Glomerular visceral epithelial cell (primary cell): Measurements from ENCODE around the gene PPCDC.

Experiments
- DNase-seq: peaks from one replicate; pipeline ENCODE4 v3.0.0-alpha.2; 2016; ENCODE audit errors: extremely low spot score

PPCDC gene, protein sequence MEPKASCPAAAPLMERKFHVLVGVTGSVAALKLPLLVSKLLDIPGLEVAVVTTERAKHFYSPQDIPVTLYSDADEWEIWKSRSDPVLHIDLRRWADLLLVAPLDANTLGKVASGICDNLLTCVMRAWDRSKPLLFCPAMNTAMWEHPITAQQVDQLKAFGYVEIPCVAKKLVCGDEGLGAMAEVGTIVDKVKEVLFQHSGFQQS

DNA sequence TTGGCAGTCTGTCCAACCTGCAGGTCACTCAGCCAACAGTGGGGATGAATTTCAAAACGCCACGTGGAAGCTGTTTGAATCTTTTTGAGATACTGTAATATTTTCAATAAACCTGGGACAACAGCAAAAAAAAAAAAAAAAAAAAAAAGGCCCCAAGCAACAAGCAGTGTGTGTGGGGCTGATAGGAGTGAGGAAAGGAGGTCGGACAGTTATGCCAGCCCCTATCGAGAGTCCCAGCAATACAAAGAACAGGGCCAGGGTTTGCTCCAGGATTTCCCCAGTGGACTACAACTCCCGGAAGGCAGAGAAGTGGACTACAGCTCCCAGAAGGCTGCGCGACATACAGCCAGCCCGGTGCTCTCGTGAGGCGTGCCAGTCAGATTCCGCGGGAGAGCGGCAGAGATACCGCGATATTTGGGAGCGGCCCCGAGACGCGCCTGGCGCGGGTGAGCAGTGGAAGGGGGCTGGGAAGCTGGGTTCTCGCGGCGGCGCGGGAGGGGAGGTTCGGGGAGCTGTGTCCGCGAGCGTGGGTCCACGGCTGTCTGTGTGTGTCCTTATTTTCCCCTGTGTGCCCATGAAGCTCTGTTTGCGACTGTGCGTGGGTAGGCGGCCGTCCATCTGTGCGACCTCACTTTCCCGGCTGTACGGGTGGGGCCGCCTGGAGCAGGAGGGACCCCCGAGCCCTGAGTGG lies at the start of gene PPCDC:
Gene PPCDC (plus strand): TSS at position 410 of the 691 bp plus-strand sequence. CDS start 4,729 bp downstream, outside the sequence.
- peak; percentile 94 for DNase-seq

DNA sequence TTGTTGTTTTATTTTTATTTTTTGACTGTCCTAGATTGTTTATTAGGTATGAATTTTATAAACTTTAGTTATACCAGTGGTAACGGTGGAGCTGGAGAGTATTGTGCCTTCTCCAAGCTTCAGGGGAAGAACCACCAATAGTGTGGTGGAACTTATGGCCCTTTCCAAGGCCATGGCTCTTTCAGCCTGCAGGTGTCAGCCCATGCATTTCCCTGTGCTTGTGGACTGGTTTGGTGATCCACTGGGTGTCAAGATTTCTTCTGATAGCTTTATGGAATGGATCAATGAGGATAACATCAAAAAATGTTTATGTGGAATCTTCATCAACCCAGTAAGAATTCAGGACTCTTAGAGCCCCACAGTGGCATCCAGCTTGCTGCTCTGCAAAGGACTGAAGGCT lies 47.2 kb upstream of the PPCDC start:
- DNase-seq, result no peak

DNA sequence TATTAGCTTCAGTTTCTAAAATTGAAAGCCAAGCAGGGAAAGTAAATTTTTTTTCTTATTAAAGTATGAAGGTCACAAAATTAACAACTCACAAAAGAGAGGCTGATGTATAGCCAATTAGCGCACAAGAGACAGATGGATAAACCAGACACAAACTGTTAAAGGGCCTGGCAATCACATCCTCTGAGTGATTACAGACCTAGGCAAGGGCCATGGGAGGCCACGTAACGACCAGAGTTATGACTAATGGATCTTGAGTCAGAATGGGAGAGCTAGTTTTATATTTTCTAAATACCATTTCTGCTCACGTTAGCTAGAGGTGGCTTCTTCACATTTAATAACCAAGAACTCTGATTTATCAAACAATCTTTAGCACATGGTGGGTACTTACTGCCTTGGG lies 45.8 kb upstream of the PPCDC start:
- no peak for DNase-seq

DNA sequence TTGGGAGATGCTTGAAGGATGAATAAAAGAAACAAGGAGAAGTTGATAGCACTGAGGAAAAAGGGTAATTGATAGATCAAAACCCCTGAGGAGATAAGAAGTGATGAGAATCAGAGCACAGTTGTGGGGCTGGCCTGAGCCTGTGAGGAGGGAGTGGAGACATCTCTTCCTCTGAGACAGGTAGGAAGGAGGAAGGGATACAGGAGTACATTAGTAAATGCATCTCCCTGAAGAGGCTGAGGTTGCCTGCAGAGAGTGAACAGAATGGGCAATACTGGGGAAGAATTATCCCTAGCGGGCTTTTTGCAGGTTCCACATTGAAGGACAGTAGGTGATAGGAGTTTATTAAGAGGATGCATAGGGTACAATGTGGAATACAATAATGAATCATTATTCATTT lies 45.3 kb upstream of the PPCDC start:
- no peak for DNase-seq

DNA sequence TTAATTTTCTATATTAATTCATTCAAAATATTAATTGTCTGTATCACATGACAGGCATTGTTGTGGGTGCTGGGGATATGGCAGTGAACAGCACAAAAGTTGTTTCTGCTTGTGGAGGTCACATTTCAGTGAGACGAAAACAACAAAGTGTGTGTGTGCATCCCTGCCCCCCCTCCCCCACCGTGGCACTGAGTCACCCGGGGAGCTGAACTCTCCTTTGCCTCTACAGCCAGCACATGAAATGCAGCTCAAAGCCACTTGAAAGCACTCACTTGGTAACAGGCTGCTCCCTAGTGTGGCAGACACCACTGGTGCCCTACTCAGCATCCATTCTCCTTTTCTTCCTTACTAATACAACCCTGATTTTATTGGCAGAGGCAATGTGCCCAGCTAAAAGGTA lies 44.9 kb upstream of the PPCDC start:
- DNase-seq, result no peak

DNA sequence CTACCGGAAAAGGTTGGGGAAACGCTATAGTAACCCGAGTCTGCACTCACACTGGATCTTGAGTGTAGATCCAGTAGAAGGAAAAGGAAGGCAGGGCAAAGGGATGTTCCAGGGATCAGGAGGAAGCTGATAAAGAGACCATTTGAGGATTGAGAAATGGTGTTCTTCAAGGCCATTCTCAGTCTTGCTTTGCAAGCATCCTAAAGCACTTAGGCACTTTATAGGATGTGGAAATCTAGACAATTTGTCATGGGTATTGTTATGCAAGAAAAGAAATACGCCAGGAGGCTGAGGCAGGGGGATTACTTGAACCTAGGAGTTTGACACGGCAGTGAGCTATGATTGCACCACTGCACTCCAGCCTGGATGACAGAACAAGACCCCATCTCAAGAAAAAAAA lies 41.2 kb upstream of the PPCDC start:
- no peak for DNase-seq

DNA sequence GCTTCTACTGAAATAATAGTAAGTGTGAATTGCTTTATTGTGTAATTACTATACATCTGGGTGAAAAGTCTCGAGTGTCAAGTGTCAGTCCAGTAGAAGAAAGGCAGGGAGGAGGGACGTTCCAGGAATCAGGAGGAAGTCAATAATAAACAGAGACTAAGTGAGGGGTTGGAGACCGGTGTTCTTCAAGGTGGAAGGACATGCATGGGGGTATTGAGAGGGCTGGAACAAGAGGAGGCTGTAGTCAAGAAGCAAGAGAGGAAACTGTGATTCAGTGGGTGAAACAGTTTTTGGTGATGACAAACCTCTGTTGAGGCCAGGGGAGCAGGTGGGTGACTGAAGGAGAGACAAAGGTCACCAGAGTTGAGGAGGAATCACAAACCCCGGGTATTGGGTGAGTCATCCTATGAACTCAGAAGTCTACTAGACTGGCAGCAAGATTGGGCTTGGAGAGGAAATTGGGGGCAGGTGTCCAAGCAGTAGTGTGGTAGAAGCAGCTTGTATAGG lies 39.6 kb upstream of the PPCDC start:
- DNase-seq, result no peak

DNA sequence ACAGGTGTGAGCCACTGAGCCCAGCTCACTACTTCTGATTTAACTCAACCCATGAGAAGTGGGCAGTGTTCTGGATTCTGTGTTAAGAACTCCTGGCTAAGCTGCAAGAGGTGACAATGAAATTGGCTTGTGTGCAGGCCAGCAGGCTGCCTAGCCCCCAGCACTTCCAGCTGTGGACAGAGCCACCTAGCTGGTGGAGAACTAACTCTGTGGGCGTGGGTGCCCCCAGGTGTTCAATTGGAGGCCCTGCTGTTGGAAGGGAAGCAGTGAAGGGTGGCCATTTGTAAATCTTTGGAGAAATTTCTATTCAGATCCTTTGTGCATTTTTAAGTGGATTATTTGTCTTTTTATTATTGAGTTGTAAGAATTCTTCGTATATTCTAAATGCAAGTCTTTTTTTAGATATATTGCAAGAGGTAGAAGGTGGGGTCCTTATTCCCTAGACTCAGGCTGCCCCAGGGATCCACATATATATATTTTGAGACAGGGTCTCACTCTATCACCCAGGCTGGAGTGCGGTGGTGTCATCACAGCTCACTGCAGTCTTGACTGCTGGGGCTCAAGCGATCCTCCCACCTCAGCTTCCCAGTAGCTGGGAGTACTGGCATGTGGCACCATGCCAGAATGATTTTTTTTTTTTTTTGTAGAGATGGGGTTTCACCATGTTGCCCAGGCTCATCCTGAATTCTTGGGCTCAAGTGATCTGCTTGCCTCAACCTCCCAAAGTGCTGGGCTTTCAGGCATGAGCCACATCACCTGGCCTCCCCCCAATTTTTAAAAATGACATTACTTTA lies 35.2 kb upstream of the PPCDC start:
- DNase-seq, result peak; percentile 53

DNA sequence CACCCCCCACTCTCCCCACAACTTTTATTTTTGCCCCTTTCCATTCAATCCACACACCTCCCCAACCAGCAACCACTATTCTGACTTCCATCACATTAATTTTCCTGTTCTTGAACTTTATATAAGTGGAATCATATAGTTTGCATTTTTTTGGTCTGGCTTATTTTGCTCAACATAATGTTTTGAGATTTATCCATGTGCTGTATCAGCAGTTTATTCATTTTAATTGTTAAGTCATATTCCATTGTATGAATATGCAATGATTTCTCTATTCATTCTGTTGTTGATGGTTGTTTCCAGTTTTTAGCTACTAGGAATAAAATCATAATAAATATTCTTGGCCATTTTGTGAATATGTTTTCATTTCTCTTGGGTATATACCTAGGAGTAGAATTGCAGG lies 33.9 kb upstream of the PPCDC start:
- DNase-seq, result no peak

DNA sequence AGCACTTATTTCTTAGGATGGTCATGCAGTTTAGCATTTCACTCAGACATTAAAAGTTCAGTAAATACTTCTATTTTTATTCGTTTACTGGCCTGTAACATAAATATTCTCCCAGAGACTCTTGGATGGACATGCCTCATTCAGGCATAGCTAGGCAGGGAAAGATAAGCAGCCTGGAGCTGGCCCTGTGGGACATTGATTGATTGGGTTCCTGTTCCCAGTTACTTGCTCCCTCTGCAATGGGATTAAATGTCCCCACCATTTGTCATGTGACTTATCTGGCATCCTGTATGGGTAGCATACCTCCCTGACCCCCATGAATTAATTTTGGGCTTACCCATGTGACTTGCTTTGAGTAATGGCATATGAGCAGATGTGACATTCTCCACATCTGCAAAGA lies 30.8 kb upstream of the PPCDC start:
- no peak for DNase-seq

DNA sequence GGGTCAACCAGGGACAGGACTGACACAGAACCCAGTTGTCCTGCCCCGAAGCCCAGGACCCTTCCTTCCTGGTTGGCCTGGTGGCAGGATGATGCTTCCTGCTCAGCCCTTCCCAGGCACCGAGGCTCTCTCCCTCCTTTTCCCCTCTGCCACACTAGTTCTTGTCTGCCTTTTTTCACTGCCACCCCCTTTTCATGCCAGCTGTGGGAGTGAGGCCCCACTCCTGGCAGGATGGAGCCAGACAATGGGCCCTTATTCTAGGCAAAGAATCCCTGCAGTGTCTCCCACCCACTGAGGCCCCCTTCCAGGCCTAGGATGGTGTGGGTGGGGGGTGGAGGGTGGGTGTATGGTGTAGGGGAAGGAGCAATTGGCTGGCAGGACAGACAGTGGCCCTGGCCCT lies 29.2 kb upstream of the PPCDC start:
- DNase-seq, result no peak

DNA sequence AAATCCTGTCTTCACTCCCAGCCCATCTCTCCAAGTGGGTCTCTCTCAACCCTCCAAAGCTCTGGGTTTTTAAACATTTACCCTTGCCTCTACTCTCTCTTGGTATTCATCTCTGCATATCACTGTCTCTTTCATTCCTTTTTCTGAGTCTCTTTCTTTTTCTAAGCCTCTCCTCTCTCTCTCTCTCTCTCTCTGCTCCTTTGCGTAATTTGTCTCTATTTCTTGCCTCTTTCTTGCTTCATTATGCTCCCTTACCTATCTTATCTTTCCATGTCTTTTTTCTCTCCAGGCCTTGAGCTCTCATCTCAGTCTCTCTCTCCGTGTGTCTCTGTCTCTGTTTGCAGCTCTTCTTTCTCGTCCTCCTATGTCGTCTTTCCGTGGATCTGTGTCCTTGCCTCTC lies 28.7 kb upstream of the PPCDC start:
- no peak for DNase-seq

DNA sequence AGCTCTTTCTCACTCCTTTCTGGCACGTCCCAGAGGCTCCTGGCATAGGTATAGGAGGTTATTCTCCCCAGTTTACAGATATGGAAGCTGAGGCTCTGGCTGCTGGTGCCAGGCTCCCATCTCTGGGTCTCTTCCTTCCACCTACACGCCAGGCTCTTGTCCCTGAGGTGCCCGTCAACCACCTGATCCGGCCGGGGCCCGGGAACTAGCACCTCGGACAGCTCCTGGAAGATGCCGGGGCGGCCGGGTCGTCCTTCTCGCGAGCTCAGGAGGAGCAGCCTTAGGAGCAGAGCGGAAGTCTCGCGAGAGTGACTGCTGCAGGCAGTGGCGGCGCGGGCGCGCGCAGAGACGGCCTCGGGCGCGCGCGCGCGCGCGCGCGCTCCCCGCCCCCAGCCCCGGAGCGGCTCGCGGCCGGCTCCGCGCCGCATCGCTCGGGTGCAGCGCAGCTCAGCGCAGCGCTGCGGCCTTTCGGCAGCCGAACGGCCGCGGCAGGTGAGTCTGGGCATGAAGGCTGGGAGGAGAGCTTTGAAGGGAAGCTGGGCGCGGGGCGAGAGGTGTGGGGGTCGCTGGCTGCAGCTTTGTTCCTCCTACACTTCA lies 28.1 kb upstream of the PPCDC start, which contains the start of gene SCAMP5:
Gene SCAMP5 (plus strand): TSS at position 382 of the 597 bp plus-strand sequence. CDS start 16,277 bp downstream, outside the sequence.
- DNase-seq, result peak; percentile 93

DNA sequence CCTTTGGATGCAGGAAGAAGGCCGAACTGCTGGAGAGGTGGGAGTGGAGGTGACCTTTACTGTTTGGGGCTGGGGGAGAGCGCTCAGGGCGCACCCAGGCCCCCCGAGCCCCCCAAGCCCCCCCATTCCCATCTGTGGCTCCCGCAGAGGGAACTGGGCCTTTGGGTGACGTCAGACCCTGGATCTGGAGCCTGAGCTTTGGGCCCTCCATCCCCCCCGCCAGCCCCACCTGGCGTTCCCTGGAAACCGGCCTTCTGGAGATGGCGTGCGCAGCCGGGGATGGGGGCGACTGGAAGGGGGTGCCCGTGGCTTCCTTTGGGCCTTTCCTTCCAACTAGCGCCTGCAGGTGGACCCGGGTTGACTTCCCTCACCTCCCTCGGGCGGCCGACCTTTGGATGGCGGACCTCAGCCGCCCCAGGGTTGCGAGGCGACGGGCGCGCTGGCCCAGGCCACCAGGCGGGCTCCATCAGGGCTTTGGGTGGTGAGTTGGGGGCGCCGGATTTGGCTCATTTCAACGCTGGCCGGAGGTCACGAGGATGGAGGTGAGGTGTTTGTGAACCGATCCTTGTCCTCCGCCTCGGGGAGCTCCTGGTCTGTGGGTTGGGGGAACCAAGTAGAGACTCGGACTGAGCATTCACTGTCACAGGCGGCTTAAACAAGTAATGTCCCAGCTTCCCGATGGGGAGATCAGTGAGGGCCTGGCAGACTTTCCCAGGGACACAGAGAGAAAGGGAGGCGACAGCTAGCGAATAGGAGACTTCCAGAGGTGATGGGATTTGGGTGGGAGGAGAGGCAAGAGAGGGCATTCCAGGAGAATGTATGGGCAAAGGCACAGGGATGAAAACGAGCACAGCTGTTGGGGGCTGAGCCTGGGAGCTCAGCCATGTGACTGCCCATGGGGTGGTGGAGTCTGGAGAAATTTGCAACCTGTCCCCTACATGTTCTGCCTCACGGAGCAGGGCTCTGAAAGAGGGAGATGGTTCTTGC lies 27.3 kb upstream of the PPCDC start:
- no peak for DNase-seq

DNA sequence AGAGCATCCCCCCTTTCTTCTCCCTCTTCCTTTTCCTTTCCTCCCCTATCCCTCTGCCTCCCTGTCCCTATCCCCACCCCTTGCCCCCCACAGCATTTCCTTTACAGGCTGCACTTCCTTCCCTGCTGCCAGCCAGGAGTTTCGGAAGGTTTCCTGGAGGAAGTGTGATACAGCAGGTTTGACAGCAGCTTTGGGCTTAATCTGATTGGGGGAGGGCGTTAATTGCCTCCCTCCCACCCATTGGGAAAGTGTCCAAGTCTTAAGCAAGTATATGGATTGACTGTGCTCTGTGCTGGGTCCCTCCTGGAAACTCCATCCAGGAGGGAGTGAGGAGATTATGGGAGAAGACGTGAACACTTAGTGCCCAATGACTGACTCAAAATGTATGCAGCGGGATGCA lies 26.2 kb upstream of the PPCDC start:
- DNase-seq, result no peak

DNA sequence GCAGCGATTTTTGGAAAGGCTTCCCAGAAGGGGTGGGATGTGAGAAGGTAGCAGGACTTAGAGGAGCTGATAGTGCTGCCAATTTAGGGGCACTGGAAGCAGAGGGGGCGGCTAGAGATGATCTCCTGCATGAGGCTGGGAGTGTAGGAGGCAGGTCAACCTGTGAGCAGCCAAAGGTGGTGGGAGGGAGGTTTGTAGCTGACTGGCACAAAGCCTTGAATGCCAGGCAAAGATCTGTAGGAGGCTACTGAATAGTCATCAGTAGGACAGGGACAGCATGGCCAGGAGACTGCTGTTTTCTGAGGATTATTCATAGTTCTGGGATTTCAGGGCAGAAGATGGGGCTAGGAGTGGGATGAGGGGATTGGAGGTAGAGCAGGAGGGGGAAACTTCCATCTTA lies 25.8 kb upstream of the PPCDC start:
- DNase-seq, result no peak

DNA sequence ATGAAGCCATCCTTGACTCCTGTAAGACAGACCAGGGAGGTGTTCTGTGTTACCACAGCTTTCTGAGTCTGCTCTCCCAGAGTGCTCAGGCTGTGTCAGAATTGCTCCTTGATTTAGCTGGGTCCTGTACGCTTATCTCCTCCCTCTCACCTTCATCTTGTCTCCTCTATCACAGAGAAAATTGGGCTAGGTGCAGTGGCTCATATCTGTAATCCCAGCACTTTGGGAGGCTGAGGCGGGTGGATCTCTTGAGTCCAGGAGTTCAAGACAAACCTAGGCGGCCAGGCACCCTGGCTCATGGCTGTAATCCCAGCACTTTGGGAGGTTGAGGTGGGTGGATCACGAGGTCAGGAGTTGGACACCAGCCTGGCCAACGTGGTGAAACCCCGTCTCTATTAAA lies 22.1 kb upstream of the PPCDC start:
- DNase-seq, result no peak

DNA sequence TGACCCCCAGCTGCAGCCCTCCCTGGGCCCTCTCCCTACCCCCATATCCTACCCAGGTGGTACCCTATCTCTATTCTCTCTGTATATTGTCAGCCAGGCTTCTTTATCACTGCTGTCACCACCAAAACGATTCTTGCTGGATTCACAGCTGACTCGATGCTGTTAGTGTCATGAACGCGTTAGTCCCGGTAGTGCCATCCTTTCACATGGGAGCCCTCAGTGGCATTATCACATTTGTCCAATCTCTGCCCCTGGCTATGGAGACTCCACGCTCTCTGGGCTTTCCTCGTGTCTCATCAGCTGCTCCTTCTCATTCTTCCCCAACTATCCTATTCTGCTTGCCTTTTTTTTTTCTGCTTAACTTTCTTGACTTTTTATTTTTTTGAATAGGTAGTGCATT lies 21.0 kb upstream of the PPCDC start:
- DNase-seq, result no peak

DNA sequence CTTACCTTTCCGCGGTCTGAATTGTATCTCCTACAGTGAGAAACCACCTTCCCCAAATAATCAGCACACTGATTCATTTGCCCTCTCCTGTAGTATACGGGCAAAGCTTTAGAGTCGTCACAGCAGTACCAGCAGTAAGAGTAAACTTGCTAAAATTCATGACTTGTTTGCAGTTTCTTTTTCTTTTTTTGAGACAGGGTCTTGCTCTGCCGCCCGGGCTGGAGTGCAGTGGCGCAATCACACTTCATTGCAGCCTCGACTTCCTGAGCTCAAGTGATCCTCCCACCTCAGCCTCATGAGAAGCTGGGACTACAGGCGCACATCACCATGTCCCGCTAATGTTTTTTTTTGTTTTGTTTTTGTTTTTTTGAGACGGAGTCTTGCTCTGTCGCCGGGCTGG lies 16.2 kb upstream of the PPCDC start:
- no peak for DNase-seq

DNA sequence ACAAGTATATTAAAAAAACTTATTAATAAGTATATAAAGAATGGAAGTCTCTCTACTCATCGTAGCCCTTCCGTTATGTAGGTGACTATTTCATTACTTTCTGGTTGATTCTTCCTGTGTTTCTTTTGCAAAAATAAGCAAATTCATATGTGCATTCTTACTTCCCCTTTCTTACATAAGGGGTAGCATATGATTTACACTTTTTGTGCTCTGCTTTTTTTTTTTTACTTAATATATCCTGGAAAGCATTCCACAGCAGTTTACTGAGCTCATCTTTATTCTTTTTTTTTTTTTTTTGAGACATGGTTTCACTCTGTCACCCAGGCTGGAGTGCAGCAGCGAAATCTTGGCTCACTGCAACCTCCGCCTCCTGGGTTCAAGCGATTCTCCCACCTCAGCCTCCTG lies 15.2 kb upstream of the PPCDC start:
- no peak for DNase-seq
